ENCODE data around the gene FBLN2.

The FBLN2 gene

GRCh38 chr3:13683288-13683687, 134.4 kb downstream of the FBLN2 start:
- no peak for DNase-seq (ENCODE audit: low read depth in 2 of 3, low spot score in 2 of 3)

GRCh38 chr3:13683772-13684171, 134.8 kb downstream of the FBLN2 start:
- no peak for DNase-seq (ENCODE audit: low read depth in 2 of 3, low spot score in 2 of 3)

- DNase-seq (ENCODE audit: low read depth in 2 of 3, low spot score in 2 of 3), result no peak
Measured at GRCh38 chr3:13684350-13684749, 135.4 kb downstream of the FBLN2 start.

- no peak for DNase-seq (ENCODE audit: low read depth in 2 of 3, low spot score in 2 of 3)
Measured at GRCh38 chr3:13684854-13685253, 135.9 kb downstream of the FBLN2 start.

GRCh38 chr3:13685721-13686120, 136.8 kb downstream of the FBLN2 start:
- DNase-seq (ENCODE audit: low read depth in 2 of 3, low spot score in 2 of 3), result no peak

- no peak for DNase-seq (ENCODE audit: low read depth in 2 of 3, low spot score in 2 of 3)
Measured at GRCh38 chr3:13686367-13687160, 137.6 kb downstream of the FBLN2 start.

- DNase-seq (ENCODE audit: low read depth in 2 of 3, low spot score in 2 of 3), result no peak
Measured at GRCh38 chr3:13687517-13687943, 138.6 kb downstream of the FBLN2 start.
